GM19455 (cell line): Measurements from ENCODE around the gene COPS4.
"Not testable (repeated sequence)": the region's sequence is repeated elsewhere in the genome, so short reads cannot be mapped to it uniquely, and the experiment has no call there.

ENCODE experiments used
- ATAC-seq: cut with Tn5 transposase; IDR thresholded peaks from one replicate; pipeline ENCODE4 v1.9.1; 2021; ENCODE audit not compliant: unreplicated experiment

Gene COPS4

DNA sequence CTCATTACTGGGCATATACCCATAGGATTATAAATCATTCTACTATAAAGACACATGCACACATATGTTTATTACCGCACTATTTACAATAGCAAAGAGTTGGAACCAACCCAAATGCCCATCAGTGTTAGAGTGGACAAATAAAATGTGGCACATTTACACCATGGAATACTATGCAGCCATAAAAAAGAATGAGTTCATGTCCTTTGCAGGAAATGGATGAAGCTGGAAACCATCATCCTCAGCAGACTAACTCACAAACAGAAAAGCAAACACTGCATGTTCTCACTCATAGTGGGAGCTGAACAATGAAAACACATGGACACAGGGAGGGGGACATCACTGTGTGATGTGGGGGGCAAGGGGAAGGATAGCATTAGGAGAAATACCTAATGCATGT is 11.4 kb upstream of the COPS4 start:
- not testable (repeated sequence) for ATAC-seq

DNA sequence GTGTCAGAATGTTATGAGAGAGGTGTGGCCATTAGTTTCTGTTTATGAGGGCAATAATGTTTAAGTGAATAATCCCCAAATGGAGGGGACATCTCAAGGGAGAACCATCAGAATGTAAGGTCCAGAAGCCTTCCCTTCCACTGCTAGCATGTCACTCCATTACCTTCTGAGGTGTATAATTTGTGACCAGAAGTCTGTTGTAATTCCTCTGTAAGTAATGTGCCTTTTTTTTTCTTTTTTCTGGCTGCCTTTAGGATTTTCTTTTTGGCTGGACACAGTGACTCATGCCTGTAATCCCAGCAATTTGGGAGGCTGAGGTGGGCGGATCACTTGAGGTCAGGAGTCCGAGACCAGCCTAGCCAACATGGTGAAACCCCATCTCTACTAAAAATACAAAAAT is 10.8 kb upstream of the COPS4 start:
- ATAC-seq: no peak

DNA sequence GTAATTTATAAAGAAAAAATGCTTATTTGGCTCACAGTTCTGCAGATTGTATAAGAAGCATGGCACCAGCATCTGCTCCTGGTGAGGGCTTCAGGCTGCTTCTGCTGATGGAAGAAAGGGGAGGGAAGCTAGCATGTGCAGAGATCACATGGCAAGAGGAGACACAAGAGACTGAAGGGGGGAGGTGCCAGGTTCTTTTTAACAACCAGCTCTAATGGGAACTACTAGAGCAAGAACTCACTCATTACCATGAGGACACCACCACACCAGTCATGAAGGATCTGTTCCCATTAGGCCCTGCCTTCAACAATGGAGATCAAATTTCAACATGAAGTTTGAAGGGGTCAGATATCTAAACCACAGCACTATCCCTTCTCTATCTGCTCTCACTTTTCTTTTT is 9.4 kb upstream of the COPS4 start:
- ATAC-seq: no peak

DNA sequence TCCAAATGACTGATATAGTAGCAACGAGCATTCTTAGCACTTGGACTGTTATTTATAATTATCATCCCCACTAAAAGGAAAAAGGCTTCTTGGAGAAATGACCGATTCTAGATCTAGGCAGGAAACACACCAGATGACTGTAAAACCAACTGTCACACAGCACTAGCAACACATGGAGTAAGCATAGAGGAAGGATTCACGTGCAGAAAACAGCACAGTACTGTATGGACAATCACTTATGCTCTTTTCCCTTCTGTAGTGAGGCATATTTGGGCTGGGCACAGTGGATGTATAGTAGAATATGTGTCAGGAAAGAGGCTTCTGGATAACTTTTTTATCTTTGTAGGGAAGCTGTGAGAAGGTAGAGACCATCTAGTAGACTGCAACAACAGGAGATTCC is 6.0 kb upstream of the COPS4 start:
- no peak for ATAC-seq

DNA sequence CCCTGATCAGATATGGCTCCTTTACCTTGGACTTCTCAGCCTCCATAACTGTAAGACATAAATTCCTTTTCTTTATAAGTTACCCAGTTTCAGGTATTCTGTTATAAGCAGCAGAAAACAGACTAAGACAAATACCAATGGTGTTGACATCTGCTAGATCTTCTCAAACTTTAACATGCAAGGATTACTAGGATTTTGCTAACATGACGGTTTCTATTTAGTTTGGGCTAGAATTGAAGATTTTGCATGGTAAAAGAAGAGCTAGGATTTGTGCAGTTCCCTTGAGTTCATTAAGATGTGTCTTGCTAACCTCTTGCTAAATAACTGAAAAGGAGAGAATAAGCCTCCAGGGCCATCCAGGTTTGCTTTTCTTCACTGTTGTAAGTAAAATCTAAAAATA is 5.3 kb upstream of the COPS4 start:
- ATAC-seq: no peak

DNA sequence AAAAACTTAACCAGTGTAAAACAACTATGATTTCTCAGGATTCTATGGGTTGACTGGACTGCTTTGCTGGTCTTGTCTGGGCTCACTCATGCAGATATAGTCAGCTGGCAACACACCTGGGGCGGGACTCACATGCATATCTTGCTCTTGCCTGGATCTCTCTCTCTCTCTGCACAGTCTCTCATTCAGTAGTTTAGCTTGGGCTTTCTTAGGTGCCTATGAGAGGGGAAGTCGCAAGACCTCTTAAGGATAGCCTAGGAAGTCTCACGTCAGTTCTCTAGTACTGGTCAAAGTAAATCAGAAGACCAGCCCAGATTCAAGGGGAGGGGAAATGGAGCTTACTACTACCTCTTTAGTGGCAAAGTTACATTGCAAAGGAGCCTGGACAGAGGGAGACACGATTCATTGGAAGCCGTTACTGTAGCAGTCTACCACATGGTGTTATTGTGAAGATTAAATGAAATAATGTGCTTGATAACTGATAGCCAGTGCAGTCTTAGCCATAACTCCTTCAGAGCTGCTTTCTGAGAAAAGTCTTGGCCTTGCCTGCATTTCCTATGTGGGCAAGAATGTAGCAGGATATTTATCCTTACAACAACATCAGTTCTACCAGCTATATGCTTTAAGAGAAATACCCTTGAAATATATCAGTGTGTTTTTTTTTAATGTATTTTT is 2.1 kb downstream of the COPS4 start:
- no peak for ATAC-seq

DNA sequence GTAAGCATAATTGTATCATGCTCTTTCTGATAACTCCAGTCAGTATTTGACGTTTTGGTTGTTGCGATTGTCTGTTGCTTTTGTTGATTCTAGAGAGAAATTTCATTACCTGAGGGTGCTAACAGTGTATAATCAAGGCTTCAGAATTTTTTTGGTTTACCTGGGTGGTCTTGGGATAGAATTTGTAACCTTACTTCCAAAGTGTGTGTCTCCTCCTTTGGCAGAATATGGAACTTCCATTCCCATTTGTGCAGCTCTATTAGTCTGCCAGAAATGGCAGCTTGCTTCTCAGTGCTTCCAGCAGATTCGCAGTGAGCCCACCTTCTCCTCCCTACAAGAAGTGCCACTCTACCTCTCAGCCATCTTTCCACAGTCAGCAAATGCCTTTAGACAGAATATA is 5.3 kb downstream of the COPS4 start:
- ATAC-seq: no peak

DNA sequence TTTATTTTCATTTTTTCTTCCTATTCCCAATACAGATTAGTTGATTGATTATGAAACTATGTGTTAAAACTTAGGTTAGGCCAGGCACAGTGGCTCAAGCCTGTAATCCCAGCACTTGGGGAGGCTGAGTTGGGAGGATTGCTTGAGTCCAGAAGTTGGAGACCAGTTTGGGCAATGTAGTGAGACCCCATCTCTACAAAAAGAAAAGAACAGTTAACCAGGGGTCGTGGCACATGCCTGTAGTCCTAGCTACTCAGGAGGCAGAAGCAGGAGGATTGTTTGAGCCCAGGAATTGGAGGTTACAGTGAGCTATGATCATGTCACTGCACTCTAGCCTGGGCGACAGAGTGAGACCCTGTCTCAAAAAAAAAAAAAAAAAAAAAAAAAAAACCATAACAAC is 8.2 kb downstream of the COPS4 start:
- ATAC-seq: not testable (repeated sequence)

DNA sequence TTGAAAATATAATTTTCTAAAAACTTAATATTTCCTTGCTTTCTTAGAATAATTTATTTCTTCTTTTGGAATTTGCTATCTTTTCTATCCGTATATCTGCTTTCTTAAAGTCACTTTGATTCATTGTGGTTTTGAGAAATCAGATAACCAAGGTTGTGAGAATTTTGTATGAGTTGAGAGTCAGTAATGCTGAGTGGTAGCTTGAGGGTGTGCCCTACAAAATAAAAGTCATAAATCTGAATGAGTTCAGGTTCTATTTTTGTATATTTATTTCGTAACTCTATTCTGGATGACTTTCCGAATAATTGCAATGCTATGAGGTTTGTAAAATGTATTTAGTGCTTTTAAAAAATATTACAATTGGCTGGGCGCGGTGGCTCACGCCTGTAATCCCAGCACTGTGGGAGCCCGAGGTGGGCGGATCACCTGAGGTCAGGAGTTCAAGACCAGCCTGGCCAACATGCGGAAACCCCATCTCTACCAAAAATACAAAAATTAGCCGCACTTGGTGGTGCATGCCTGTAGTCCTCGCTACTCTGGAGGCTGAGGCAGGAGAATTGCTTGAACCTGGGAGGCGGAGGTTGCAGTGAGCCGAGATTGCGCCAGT is 8.9 kb downstream of the COPS4 start:
- no peak for ATAC-seq

DNA sequence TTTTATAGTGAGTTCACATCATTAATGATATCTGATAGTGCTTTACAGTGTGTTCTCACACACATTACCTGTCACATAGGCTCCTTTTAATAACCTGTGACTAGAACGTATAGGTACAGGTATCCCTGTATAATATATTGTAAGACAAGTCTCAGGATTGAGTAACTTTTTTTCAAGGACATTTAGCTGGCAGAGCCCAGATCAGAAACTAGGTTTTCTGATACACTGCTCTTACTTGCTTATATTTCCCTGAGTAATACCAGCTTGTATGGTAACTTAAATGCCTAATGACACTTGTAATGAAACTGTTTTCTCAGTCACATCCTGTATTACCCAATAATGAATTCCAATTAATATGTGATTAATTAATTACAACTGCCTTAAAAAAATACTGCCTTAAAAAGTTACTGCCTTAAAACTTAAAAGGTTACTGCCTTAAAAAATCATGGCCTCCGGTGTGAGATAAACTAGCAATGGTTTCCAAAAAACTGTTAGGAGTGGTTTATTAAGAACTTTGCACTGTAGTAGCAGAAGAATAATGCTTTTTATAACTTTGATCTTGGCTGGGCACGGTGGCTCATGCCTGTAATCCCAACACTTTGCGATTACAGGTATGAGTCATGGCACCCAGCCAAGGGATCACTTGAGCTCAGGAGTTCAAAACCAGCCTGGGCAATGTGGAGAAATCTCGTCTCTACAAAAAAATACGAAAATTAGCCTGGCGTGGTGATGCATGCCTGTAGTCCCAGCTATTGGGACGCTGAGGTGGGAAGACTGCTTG is 11.9 kb downstream of the COPS4 start:
- no peak for ATAC-seq

DNA sequence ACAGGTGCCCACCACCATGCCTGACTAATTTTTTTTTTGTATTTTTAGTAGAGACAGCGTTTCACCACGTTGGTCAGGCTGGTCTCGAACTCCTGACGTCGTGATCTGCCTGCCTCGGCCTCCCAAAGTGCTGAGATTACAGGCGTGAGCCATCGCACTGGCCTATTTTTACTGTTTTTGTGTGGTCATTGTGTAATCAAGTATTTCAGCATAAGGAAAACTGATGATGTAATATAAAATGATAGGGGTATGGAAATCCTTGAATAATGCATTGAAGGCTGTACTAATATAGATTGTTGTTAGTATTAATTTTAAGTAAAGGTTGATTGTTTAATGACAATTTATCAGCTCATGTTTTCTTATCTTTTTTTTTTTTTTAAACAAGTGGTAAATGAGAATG is 13.8 kb downstream of the COPS4 start:
- not testable (repeated sequence) for ATAC-seq

DNA sequence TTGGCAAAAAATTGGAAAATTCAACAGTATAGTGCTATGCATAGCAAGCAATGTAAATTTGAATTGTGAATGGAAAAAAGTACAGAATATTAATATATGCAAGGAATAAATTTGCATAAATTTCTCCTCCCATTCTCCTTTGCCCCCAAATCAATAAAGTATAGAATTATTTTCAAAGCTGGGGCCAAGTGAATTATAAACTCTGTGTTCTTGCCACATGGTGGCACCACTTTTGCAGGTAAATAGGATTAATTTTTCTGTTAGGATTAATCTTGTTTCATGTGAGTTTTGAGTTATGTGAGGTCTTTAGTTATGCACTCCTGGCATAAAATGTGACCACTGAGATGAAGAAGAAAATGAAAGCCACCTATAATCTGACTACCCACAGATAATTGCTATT is 19.9 kb downstream of the COPS4 start:
- ATAC-seq: no peak

DNA sequence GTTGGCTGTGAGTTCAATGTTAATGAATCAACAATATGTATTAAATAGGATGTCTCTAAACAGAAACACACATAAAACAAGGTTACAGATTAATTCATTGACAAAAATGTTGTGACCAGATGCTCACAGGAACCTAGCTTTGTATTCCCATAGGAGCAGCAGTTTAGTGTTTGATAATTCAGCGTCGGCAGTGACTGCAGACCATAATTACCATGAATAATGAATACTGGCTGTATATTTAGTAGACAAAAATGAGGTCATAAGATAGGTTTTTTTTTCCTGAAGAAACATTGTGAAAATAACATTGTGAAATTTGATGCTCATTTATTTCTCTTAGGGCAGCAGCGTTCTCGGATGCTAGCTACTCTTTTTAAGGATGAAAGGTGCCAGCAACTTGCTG is 27.8 kb downstream of the COPS4 start:
- ATAC-seq: no peak

DNA sequence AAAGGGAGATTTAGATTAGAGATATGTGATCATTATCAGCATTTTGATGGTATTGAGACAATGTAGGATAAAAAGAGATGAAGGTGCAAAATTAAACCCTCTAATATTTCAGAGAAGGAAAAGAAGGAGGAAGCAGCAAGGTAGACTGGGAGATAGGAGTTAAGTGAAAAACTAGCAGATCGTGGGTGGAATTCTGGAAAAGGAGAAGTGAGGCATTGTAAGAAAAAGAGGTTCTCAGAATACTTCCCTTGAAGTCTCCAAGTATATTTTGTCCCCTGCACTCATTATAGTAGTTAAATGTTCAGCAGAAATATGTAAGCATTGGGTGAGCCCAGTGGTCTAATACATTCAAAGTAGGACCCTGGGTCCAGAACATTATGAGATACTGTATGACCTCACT is 30.3 kb downstream of the COPS4 start:
- no peak for ATAC-seq

DNA sequence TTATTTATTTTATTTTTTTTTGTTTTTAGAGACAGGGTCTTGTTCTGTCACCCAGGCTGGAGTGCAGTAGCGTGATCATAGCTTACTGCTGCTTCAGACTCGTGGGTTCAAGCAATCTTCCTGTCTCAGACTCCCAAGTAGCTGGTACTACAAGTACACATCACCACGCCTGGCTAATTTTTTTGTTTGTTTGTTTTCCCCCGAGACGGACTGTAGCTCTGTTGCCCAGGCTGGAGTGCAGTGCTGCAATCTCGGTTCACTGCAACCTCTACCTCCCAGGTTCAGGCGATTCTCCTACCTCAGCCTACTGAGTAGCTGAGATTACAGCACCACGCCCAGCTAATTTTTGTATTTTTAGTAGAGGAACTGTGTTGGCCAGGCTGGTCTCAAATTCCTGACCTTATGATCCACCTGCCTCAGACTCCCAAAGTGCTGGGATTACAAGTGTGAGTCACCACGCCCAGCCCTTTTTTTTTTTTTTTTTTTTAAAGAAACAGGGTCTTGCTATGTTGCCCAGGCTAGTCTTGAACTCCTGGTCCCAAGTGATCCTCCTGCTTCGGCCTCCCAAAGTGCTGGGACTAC is 32.2 kb downstream of the COPS4 start:
- ATAC-seq: no peak

DNA sequence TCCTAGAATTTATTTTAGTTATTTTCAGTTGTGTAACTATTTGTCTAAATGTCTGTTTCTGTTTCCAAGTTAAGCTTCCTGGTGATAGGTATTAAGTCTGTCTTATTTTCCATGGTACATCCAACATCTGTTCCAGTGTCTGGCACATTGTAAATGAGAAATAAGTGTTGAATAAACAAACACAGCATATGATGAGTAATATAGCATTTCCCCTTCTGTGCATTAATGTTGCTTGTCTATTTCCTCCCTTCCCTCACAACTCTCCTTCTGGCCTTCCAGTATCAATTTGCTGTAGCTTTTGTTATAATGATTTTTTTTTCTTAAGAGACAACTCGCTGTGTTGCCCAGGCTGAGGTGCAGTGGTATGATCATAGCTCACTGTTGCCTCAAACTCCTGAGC is 36.1 kb downstream of the COPS4 start:
- no peak for ATAC-seq

DNA sequence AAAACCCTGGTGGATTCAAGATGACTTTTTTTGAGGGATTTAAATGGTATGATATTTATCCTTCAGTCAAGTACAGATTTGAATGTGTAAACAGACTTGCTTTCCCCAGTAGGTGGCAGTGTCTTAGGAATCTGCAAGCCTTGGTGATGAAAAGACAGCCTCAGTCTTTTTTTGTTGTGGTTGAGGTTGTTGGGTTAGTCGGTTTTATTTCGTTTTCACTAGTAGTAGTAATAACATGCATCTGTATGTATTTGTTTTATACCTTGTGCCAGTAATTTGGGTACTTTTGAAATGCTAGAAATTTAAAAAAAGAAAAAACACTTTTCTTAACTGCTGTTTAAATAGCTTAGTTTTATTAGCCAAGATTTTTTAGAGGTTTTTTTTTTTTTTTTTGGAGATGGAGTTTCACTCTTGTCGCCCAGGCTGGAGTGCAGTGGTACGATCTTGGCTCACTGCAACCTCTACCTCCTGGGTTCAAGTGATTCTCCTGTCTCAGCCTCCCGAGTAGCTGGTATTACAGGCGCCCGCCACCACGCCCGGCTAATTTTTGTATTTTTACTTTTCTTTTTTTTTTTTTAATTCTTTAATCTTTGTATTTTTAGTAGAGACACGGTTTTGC is 39.2 kb downstream of the COPS4 start:
- ATAC-seq: peak; percentile 77

DNA sequence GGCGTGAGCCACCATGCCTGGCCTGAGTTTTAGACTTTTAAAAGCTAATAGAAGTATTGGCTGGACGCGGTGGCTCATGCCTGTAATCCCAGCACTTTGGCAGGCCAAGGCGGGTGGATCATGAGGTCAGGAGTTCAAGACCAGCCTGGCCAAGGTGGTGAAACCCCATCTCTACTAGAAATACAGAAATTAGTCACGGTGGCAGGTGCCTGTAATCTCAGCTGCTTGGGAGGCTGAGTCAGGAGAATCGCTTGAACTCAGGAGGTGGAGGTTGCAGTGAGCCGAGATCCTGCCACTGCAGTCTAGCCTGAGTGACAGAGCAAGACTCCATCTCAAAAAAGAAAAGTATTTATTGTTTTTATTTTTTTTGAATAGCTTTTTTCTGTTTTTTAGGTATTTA is 39.8 kb downstream of the COPS4 start:
- ATAC-seq: not testable (repeated sequence)

DNA sequence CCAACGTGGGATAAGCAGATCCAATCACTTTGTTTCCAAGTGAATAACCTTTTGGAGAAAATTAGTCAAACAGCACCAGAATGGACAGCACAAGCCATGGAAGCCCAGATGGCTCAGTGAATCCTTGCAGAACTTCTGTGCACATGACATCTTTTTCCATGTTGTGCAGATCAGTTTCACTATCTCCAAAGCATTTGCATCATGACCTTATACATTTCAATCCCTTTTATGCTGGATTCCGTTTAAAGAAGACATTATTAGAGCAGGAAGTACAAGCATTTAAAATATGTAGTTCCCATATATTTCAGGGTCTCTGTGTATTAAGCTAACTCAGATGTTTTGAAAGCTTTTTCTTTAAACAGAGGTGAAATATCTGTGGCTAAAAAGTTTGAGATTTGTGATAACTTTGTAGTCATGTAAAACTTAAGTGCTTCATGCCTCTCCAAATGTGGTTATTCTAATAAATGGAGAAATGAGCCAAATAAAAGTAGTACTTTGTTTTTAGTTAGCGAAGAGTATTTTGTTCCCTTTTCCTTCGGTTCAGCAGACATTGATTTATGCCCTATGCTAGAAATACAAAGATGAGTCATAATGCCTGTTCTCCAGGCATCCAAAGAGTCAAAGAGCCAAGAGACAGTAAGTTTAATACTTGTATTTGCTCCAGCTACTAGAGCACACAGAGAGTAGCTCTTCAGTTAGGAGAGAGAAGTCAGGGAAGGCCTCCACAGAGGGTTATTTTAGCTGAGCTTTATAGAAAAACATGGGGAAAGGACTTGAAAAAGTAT is 40.5 kb downstream of the COPS4 start:
- ATAC-seq: no peak

DNA sequence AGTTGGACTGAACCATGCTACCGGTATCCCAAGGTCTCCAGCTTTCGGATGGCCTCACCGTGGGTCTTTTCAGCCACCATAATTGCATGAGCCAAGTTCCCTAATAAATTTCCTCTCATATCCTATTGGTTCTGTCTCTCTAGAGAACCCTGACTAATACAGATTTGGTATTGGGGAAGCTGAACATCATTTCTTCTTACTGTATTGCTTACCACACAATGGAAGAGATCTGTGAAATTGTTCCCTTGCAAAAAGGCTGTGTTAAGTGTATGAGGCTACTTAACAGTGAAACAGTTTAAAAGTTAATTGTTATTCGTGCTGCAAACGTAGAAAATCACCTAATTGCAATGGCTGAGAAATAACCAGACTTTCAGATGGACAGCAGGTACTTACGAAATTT is 45.6 kb downstream of the COPS4 start:
- no peak for ATAC-seq

DNA sequence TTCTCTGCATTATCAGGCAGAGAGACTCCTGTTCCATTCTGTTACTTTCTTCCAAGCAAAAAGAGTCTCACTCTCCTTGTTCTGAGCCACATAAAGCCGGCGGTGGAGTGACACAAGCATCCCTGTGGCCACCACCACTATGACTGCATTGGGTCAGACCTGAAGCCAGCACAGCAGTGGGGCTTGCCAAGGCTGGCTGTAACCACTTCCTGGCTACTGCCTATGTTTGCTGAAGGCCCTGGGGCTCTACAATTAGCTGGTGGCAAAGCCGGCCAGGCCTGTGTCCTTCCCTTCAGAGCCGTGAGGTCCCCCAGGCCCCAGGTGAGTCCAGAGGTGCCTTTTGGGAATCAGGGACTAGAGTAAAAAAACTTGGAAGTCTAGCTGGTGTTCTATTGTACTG is 47.8 kb downstream of the COPS4 start:
- no peak for ATAC-seq
